OCI-LY1 (cell line): ENCODE data around the gene CRX.

Source experiments
- CTCF ChIP-seq: fragments of 200-600 bp; sonication (generic), shearing (Covaris generic); IDR thresholded peaks from 2 replicates; pipeline ENCODE4 v1.5.1; 2017; ENCODE audit warnings: mild to moderate bottlenecking, antibody characterized with exemption, low read length, moderate library complexity, mixed read lengths
- EZH2 ChIP-seq: fragments of 200-600 bp; sonication (generic), shearing (Covaris generic); IDR thresholded peaks from 2 replicates; pipeline ENCODE4 v1.8.0; 2017; ENCODE audit warnings: borderline replicate concordance, mixed run types, mild to moderate bottlenecking, antibody characterized with exemption, low read length, moderate library complexity, mixed read lengths

- no peak for TF ChIP-seq CTCF
- TF ChIP-seq EZH2: no peak
Measured at GRCh38 chr19:47813995-47814328, 7.8 kb upstream of the CRX start.
